Epithelial cell of proximal tubule (primary cell): ENCODE measurements around the gene NDUFS8. TPM values are rescaled to one million over a fixed set of nuclear protein-coding genes. Genes with fewer than 3 reads are reported as not detected.

Experiments used
- DNase-seq: peaks from one replicate; pipeline ENCODE4 v3.0.0-alpha.2; 2011; ENCODE audit warnings: low read depth
- H3K4me3 ChIP-seq: 2 replicates; pipeline ENCODE4 v1.5.1; 2011; ENCODE audit warnings: low read depth, mild to moderate bottlenecking, low read length
- CTCF ChIP-seq: conservative IDR thresholded peaks from 2 replicates; pipeline ENCODE4 v1.5.1; 2012; ENCODE audit warnings: low read depth, mild to moderate bottlenecking, low read length
- total RNA-seq: library from RNA; depleted of rRNA; stranded (reverse); fragments of >200 nt; gene quantifications from 2 replicates; pipeline ENCODE4 v1.2.3, GENCODE V29; 2015

The NDUFS8 gene
- total RNA-seq, 1 donor from 2014 or later: 345 TPM

GRCh38 chr11:68021167-68021787, 9.2 kb upstream of the NDUFS8 start:
- DNase-seq: no peak

GRCh38 chr11:68022531-68022930, 8.0 kb upstream of the NDUFS8 start:
- no peak for DNase-seq
- H3K4me3 ChIP-seq: no peak overlapping the region
- no peak for TF ChIP-seq CTCF

More at GRCh38 chr11:68021167-68021787, 9.2 kb upstream of the NDUFS8 start:
- TF ChIP-seq CTCF: peak; percentile 69
- no peak overlapping the region for H3K4me3 ChIP-seq

GRCh38 chr11:68024508-68024907, 6.0 kb upstream of the NDUFS8 start:
- no peak for TF ChIP-seq CTCF
- H3K4me3 ChIP-seq: no peak overlapping the region
- no peak for DNase-seq

DNA sequence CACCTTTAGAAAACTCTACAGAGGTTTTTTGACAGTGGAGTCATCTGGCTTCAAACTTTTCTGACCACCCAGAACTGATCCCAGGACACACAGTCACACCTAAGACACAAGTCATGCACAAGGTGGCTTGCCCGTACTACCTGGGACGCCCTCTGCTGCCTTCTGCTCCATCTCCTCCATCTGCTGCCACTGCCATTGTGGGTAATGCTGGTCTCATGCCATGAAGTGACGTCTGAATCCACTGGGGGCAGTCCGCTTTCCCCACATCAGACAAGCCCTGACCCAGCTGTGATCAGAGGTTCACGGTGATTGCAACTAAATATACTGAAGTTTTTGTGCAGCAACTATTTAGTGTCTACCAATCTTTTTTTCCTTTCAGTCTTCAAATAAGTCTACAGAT, 5.4 kb upstream of the NDUFS8 start:
- H3K4me3 ChIP-seq: no peak overlapping the region
- DNase-seq: no peak
- TF ChIP-seq CTCF: no peak

DNA sequence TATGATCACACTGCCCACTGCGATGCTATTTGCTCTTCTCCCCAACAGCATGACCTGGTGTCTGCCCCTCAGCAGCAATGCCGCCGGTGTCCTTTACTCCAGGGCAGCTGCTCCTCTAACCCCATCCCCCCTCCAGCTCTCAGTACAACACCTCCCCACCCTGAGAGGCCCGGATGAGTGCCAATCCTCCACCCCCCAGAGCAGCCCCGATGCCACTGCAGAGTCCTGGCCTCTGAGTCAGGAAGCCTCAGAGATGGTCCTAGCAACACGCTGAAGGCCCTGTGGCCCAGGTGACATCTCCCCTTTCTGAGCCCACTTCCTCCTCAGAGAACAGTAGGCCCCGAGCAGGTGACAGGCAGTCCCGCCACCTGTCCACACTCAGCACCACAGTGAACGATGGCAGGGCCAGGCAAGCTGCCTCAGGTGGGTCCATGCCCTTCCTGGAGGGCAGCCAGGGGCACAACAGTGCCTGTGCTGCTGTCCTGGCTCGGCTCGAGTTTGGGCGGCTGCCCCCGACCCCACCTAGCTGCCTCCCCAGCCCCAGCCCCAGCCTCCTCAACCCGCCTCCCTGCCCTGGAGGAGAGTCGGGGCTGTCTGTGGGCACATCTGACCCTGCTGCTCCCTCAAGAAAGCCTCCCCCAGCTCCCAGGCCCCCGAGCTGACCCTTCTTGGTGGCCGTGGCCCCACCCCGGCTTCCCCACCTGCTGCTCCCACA, 3.9 kb upstream of the NDUFS8 start:
- DNase-seq: no peak
- no peak overlapping the region for H3K4me3 ChIP-seq
- no peak for TF ChIP-seq CTCF

DNA sequence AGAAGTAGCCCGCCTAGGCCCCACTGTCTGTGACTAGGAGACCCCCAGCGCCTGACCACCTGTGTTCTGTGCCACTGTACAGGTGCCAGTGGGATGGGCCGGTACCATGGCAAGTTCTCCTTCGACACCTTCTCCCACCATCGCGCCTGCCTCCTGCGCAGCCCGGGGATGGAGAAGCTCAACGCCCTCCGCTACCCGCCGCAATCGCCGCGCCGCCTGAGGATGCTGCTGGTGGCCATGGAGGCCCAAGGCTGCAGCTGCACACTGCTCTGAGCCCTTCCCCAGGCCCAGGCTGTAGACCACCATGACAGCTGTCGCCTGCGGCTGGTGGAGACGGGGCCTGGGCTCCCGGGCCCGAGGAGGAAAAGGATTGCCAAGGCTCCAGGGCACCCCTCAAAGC, 2.8 kb upstream of the NDUFS8 start:
- TF ChIP-seq CTCF: no peak
- DNase-seq: no peak
- no peak overlapping the region for H3K4me3 ChIP-seq
